Fibroblast of villous mesenchyme (primary cell): Measurements from ENCODE around the gene TBC1D4. TPM values are rescaled to one million over a fixed set of nuclear protein-coding genes. Genes with fewer than 3 reads are reported as not detected.
A peak's percentile ranks its signal among the peaks of the same experiment; 100 is the strongest.
"Not testable (repeated sequence)": the region's sequence is repeated elsewhere in the genome, so short reads cannot be mapped to it uniquely, and the experiment has no call there.

Experiments used
- DNase-seq: peaks from one replicate; pipeline ENCODE4 v3.0.0-alpha.2; 2010; ENCODE audit warnings: low read depth
- H3K4me3 ChIP-seq: 2 replicates; pipeline ENCODE4 v1.5.1; 2011; ENCODE audit warnings: low read depth, mild to moderate bottlenecking, low read length
- total RNA-seq: library from RNA; depleted of rRNA; stranded (reverse); fragments of >200 nt; gene quantifications from 2 replicates; pipeline ENCODE4 v1.2.3, GENCODE V29; 2012
- TF ChIP-seq, protein P1 (sequence below): IDR thresholded peaks from 2 replicates; pipeline ENCODE4 v1.5.1; 2012; ENCODE audit warnings: low read depth, mild to moderate bottlenecking, low read length; ENCODE audit not compliant: insufficient read depth

Gene TBC1D4
- total RNA-seq, 1 donor: 34.5 TPM

DNA sequence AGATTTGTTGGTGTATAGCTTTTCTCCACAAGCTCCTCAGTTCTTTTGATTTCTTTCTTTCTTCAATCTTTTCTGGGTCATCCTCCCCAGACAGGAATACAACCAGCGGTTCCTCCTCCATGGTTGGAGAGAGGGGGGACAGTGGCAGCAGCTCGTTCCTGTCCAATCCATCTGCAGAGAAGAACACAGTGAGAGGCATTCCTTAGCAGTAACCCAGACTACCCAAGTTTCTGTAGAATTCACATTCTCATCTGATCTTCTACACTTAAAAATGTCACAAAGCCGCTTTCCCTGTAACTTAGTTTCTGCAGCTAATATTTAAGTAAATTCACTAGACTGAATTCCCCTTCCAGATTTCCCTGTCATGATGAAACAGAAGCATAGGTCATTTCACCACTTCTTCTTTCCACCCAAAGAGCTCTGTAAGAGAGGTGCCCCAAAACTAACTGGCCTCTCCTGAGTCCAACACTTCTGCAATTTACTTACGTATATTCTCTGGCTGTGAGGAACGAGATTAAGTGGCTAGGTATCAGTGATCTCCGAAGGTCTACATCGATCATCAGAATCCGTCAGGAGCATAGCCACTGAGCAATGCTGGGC is 171.9 kb downstream of the TBC1D4 start:
- no peak for DNase-seq
- H3K4me3 ChIP-seq: no peak overlapping the region
- TF ChIP-seq, protein P1, sequence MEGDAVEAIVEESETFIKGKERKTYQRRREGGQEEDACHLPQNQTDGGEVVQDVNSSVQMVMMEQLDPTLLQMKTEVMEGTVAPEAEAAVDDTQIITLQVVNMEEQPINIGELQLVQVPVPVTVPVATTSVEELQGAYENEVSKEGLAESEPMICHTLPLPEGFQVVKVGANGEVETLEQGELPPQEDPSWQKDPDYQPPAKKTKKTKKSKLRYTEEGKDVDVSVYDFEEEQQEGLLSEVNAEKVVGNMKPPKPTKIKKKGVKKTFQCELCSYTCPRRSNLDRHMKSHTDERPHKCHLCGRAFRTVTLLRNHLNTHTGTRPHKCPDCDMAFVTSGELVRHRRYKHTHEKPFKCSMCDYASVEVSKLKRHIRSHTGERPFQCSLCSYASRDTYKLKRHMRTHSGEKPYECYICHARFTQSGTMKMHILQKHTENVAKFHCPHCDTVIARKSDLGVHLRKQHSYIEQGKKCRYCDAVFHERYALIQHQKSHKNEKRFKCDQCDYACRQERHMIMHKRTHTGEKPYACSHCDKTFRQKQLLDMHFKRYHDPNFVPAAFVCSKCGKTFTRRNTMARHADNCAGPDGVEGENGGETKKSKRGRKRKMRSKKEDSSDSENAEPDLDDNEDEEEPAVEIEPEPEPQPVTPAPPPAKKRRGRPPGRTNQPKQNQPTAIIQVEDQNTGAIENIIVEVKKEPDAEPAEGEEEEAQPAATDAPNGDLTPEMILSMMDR: no peak

- H3K4me3 ChIP-seq: no peak overlapping the region
- TF ChIP-seq, protein P1: no peak
- DNase-seq: no peak
These were observed 173.7 kb downstream of the TBC1D4 start for GRCh38 chr13:75308222-75308621.

DNA sequence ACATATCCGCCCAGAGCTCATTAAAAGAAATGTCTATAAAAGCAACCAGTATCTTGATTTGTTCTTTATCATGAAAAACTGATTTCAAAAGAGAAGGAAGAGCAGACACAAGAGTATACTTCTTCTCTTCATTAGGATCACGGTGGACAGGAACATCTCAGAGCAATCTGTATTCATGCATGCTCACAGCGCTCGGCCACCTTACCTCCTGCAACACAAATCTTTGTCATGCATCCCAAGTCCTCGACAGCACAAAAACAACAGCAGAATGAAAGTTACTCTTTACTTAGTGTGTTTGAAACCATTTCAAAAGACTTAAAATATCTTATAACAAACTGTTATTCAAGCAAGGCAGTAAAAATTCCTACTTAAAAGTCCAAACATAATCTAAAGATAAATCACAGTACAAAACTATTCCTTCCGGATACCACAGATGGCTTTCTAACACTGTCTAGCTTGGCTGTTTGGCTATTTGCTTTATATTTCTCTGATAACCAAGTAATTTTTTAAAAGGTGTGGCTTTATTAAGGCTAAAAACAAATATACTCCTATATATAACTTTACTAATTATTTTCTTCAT is 174.5 kb downstream of the TBC1D4 start:
- H3K4me3 ChIP-seq: no peak overlapping the region
- TF ChIP-seq, protein P1: no peak
- DNase-seq: peak; percentile 35

DNA sequence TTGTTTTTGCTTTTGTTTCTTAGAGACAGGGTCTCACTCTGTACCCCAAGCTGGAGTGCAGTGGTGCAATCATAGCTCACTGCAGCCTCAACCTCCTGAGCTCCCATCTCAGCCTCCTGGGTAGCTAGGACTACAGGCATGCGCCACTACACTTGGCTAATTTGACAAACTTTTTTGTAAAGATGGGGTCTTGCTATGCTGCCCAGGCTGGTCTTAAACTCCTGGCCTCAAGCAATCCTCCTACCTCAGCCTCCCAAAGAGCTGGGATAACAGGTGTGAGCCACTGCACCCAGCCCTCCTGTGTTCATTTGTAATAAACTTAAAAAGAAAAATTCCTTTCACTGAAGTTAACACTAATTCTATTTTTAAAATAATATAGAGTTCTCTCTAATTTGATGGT is 175.0 kb downstream of the TBC1D4 start:
- DNase-seq, H3K4me3 ChIP-seq: not testable (repeated sequence)

GRCh38 chr13:75305059-75305458 is 176.9 kb downstream of the TBC1D4 start:
- DNase-seq: no peak
- TF ChIP-seq, protein P1: no peak
- no peak overlapping the region for H3K4me3 ChIP-seq

DNA sequence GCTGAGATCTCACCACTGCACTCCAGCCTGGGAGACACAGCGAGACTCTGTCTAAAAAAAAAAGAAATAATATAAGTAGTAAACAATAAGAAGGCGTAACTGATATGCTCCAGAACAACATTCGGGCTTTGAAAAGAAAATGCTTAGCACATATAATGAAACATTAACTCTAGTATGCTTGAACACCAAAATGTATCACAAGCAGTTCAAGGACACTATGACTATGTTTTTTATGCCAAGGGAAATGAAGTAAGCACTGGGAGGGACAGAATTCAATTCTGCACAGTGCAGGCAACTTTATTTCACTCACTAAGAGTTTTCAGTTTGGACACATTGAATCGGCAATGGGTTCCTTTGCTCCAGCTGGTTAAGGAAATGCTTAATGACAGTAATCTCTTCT is 178.7 kb downstream of the TBC1D4 start:
- TF ChIP-seq, protein P1: no peak
- DNase-seq: no peak
- no peak overlapping the region for H3K4me3 ChIP-seq

DNA sequence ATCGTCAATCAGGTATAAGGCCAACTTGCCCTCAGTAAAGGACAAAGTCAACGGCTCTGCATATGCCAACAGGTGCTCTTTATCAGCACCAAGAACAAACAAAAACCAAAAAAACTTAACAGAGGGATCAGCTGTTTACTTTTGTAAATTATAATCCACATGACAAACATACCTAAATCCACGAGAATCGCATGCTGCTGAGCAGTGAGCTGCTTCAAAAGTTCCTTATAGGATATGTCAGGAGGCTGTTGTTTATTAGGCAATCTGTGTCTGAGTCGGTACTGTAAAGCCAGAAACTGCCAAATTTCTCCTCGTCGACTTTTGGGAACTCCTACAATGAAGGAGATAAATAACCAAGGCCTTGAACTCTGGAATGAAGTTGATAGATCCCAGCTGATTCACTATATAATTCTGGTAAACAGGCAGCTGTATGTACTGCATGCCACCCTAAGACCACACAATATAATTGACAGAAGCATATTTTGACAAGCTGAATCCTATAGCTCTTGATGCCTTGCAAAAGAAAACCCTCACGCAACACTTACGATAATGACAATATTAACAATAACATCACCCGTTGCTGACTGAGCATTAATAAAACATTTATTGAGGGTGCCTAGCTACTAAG is 179.8 kb downstream of the TBC1D4 start:
- no peak overlapping the region for H3K4me3 ChIP-seq
- TF ChIP-seq, protein P1: no peak
- DNase-seq: peak; percentile 14
